ENCODE measurements around the gene SOAT2.
"Not testable (repeated sequence)": the region's sequence is repeated elsewhere in the genome, so short reads cannot be mapped to it uniquely, and the experiment has no call there.

Gene SOAT2

DNA sequence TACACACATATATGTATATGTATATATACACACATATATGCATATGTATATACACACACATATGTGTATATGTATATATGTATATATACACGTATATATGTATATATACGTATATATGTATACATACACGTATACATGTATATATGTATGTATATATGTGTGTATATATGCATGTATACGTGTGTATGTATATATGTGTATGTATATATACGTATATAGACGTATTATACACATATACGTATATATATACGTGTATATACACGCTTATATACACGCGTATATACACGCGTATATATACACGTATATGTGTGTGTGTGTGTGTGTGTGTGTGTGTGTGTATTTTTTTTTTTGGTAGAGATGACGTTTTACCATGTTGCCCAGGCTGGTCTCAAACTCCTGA, 44.4 kb downstream of the SOAT2 start:
- DNase-seq: no peak

DNA sequence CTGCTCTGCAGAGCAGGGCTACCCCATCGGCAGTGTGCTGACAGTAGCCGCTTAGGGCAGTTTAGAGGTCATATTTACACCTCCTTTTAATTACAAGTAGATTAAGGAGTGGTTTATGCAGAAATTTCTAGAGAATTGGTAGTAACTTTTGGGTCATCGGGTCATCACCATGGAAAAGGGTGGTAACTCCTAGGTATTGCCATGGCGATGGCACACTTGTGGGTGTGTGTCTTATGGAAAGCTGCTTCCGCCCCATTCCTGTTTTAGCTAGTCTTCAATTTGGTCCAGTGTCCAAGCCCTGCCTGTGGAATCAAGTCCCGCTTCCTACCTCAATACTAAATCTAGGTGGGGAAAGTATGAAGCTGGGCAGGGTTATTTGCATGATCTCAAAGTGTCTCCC, 47.8 kb downstream of the SOAT2 start:
- DNase-seq: no peak

DNA sequence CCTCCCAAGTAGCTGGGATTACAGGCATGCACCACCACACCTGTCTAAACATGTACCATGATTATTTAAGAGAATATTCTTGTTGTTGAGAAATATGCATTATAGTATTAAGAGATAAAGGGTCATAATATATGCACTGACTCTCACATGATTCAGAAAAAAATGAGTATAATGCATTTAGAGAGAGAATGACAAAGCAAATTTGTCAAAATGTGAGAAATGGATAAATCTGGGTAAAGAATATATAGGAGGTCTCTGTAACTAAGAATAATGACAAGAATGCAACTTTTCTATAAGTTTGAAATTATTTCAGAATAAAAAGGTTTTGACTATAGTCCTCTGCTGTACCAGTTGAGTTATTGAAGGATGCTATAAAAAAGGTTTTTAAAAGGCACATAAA, 49.1 kb downstream of the SOAT2 start:
- DNase-seq: no peak

DNA sequence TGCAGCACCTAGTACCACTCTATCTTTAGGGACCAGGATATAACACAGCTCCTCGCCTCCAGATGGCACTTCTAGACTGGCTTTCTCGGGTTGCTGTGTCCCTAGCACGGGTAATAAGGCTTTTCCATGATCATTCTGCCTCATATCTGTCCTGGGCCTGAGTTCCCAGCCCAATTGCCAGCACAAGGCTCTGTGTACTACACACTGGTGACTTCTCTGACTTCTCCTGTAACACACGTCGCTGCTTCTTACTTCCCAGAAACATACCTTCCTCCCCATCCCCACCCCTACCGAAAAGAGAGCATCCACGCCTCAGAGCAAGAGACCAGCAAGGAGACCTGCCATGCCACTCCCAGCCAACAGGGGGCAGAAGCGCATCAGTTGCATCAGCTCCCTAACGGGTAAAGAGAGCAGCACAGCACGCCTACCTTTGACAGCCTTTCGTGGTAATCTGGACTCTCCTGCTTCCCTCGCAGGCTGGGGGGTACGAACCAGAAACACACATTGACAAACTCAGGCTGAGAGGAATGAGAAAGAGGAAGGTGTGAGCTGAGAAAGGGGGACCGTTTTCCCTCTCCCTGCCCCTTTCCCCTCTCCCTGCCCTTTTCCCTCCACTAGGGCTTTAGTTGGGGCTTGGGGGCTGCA, 56.0 kb downstream of the SOAT2 start:
- DNase-seq: peak; percentile 57 to 93

DNA sequence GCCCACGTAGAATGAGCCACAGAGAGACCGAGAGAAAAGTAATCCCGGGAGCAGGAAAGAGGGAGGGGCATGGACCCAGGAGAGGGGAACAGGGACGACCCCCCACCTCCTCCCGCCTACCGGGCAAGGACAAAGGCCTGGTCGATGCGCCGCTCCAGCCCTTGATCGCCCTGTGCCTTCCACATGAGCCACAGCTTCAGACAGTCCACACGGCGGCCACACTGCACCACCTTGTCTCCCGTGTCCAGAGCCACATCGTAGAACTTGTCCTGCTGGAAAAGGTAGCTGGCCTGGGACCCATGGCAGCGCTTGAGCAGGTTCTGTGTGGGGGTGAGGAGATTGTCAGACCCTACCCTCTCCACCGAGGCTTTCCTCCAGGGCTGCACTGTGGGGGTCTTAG, 56.7 kb downstream of the SOAT2 start:
- no peak for DNase-seq

DNA sequence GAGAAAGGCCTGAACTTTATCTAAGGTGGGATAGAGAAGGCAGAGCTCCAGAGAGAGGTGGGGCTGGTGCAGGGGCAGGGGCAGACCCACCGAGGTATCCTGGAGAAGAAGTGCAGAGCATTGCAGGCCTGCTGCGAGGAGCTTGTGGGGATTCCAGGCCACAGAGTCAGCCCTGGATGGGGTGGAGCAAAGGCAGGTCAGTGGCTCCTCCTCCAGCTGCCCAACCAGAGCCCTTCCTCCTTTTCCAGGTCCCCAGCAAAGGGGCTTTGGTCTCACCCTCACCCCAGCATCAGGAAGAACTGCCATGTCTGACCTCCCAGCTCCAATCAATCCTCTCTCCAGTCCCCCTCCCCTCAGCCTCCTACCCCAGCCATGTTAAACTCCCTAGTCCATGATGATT, 57.4 kb downstream of the SOAT2 start:
- DNase-seq: no peak

DNA sequence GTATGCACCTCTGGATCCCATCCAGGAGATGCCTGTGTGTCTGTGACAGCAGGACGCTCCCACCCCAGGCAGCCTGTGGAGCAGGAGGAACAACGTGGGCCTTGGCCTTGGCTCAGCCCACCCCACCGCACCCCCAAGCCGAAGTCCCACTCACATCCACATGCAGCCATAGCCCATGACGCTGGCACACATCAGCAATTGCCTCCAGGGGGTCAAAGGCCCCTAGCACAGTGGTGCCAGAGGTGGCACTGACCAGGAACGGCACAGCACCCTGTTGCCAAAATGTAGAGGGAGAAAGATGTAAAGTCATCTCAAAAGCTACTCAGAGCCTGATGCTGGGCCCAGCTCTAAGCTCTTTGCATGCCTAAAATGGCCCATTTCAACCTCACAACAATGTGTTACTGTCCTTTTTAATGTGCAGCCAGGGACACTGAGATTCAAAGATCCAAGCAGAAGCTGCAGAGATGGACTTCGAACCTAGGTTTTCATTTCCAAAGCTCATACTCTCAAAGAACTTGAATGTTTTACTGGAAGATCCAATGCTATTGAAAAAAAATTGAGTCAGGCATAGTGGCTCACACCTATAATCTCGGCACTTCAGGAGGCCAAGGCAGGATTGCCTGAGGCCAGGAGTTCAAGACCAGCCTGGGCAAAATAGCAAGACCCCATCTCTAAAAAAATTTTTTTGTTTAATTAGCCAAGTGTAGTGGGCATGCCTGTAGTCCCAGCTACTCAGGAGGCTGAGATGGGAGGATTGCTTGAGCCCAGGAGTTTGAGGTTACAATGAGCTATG, 58.0 kb downstream of the SOAT2 start:
- DNase-seq: no peak

DNA sequence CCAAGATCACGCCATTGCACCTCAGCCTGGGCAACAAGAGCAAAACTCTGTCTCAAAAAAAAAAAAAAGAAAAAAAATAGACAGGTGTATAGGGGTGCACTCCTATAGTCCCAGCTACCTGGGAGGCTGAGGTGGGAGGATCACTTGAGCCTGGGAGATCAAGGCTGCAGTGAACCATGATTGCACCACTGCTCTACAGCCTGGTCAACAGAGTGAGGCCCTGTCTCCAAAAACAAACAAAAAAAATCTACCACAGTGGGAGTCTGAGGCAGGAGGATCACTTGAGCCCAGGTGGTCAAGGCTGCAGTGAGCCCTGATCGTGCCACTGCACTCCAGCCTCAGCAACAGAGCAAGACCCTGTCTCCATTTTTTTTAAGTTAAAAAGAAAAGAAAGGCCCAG, 59.7 kb downstream of the SOAT2 start:
- DNase-seq: not testable (repeated sequence)

DNA sequence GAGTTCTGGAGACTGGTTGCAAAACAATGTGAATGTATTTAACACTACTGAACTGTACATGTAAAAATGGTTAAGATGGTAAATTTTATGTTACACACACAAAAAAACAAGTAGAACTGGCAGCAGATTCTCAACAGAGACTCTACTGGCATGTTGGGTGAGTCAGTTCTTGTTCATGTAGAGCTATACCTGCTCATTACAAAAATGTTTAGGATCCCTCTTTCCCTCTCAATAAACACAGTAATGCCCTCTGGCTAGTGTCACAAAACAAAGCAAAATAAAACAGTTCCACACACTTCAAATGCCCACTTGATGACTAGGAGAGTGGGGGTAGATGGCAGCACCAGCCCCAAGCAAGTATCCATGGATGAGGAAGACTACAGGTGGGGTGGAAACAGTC, 63.6 kb downstream of the SOAT2 start:
- DNase-seq: no peak

DNA sequence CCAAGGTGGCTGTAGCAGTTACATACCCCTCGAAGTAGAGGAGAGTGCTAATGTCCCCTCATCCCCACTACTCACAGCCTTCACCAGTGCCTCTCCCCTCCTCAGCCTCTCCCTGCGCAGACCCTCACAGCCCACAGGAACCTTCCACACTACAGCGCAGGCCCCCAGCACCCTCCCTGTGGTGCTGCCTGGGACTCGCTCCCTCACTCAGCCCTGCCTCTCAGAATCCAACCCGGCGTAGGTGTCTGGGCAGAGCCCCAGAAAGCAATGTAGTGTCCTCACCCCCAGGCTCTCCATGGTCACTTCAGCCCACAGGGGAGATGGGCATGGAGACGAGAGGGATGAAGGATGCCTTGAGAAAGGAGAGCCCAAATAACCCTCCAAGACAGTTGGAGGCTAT, 66.4 kb downstream of the SOAT2 start:
- DNase-seq: no peak

DNA sequence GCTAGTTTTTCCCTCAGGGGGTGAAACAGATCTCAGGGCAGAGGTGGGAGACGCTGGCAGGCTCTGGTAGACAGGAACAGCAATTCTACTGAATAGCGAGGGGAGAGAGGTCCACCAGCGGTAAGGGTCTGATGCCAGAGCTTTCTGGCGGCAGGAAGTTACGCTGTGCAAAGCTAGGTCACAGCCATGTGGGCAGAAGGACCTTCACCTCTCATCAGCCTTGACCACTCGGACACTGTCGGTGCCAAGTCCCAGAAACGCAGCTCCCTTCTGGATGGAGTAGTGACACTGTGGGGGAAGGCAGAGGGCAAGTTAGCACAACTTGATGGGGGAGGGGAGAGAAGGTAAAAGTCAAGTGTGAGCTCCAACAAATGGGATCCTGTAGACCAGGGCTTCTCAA, 66.9 kb downstream of the SOAT2 start:
- DNase-seq: no peak

DNA sequence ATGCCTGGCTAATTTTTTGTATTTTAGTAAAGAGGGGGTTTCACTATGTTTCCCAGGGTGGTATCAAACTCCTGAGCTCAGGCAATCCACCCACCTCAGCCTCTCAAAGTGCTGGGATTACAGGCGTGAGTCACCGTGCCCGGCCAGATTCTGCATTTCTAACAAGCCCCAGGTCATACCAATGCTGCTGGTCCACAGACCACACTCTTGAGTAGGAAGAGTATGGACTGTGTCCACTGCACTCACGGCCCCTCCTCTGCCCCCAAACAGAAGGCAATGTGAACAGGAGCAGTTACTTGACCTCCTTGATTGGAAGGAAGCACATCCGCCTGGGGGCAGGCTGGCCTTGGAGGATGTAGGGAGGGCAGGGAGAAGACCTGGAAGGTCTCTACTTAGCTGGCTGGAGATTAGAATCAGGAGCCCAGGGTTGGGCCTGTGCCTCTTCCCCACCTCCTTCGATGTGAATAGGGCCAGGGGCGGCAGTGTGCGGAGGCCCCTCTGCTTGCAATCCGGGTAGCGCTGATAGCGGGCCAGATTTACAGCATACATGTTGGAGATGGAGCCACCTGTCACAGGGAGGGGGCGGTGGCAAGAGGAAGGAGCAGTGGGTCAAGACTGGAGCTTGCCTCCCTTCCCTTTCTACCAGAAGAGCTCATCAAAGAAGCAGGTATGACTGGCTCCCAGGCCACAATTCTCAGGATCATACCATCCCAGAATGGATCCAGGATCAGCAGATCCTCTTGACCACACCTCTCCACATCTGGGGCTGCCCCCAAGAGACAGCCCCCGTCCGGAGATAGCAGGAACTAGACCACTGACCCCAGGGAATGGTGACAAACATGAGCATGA, 67.8 kb downstream of the SOAT2 start:
- no peak for DNase-seq

DNA sequence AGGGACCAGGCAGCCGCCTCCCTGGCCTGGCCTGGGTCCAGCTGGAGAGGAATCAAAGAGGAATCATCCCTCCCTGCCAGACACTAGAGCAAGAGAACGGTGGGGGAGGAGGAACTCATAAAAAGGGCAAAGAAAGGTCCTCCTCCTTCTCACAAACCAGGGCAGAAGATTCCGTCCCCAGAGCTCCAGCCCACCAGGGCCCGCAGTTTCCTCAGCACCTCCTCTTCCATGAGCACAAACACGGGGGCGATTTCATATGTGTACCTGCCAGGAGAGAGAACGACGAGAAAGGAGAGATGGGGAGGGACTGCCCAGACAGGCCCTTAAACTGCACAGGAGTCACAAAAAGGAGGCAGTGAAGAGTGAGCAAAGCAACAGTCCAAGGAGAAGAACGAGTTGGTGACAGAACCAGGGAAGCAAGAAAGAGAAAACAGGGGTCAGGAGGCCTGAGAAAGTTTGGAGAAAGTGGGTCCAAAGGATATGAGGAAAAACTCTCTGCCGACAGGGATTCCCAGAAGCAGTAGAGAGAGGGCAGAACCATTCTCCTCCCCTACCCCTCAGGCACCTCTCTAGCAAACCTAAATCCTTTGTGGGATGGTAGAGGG, 68.5 kb downstream of the SOAT2 start:
- DNase-seq: no peak

DNA sequence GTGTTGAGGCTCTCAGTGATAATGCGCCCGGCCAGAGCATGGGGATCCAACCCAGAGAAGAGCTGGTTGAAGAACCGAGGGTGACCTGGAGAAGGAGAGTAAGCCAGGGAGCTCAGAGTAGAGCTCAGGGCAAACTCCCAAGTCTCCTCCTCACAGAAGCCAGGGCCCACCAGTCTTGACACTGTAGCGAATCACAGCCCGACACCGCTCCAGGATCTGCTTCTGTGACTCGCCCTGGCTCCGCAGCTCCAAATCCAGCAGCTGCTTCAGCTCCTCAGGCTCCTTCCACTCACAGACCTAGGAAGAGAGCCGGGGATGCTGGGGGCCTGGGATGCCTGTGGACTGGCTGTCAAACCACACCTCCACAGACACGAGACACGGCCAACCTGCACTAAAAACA, 69.1 kb downstream of the SOAT2 start:
- no peak for DNase-seq

DNA sequence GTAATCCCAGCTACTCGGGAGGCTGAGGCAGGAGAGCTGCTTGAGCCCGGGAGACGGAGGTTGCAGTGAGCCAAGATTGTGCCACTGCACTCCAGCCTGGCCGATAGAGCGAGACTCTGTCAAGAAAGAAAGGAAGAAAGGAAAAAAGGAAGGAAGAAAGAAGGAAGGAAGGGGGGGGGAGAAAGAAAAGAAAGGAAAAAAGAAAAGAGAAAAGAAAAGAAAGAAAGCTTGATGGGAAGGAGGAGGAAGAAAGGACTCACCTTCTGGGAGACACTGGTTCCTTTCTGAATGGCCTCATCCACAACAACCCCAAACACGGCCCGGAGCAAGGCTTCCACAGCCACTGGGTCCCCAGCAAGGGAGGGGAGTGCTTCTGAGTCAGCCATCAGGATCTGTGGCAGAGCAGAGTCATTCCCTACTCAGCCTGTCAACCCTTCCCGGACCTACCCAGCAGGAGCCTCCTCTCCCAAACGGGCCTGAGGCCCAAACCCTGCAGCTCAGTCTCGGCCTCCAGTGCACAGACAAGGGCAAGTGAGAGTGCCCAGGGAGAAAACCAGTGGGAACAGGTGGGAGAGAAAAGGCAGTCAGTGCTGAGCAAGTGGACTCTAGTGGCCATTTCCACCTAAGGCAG, 69.9 kb downstream of the SOAT2 start:
- DNase-seq: no peak
